ENCODE data around the gene AQP12B.
"Not testable (repeated sequence)": the region's sequence is repeated elsewhere in the genome, so short reads cannot be mapped to it uniquely, and the experiment has no call there.

Gene AQP12B

DNA sequence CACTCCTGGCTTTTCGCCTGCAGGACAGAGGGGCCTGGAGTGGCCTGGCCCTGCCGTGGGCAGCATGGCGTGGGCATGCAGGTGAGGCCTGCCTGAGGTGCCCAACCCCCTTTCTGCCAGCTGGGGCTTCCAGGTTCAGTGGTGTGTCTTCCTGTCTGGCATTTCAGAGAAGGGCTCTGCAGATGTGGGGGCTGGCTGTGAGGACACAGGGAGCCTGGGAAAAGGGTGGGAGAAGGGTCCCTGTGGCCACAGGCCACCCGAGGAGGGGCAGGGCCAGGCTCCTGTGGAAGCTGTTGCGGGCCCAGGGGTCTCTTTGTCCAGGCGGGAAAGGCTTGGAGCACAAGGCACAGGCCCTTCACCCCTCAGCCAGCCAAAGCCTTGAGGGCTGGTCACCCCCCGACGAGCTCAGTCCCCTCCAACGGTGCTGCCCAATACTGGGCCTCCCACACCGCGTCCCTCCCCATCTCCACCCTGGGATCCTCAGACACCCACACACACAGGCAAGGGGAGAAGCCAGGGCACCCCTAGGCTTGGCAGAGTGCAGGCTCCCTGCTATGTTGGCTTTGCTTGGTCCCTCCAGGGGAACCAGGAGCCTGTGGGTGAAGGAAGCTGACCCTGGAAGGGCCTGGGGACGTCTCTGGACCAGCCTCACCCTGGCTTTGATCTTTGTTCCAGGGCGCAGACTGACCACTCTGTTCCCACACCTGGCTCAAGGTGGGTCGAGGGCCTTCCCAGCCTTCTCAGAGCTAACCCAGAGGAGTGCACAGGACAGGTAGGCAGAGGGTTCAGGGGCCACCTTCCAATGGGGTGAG is 5.3 kb upstream of the AQP12B start:
- no peak for DNase-seq
- in situ Hi-C loops (cut with MboI; ENCODE audit: low pct_unique_long_range_greater_than_20kb, low sequenced_read_pairs), result no loop called here

DNA sequence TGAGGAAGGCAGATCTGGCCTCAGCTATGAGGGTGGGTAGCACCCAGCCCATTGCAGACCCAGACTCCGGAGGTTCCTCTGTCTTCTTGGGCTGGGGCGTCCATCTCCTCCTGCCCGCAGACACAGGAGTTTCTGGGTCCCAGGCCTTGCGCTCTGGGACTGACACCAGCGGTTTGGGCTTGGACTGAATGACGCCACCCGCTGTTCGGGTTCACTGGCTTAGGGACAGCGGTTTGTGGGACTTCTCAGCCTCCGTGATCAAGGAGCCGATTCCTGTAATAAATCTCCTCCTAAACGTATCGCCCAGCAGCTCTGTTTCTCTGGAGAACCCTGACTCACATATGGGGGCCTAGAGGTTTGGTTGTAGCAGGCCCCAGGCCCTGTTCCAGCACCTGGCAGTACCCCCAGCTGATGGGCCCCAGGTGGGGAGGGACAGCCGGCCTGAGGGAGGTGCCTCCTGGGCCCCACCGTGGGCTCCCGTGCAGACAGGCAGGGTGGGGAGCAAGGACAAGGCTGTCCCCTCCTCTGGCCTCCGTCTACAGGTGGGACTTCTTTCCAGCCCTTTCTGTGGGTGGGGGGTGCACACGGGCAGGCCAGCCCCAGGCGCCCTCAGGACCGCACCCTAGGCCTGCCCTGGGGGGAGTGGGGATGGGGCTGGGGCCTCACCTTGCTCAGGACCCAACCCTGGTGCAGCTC is 4.5 kb upstream of the AQP12B start:
- in situ Hi-C loops (cut with MboI; ENCODE audit: low pct_unique_long_range_greater_than_20kb, low sequenced_read_pairs), result no loop called here
- no peak for DNase-seq

DNA sequence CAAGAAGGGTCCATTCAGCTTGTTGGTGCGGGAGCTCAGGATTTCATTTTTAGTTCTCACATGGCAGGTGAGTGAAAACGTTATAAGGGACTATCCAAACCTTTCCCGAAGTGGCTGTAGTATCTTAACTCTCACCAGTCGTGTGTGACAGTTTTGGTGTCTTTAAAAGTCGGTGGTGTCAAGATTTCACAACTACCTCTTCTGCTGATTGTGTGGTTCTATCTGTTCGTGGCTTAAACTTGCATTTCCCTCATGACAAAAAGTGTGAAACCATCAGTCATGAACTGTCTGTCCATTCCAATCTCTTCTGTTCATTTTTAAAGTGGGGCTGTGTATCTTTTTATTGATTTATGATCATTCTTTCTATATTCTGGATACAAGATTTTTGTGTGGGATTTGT is 3.8 kb upstream of the AQP12B start:
- in situ Hi-C loops (cut with MboI; ENCODE audit: low pct_unique_long_range_greater_than_20kb, low sequenced_read_pairs), result no loop called here
- DNase-seq, result no peak

DNA sequence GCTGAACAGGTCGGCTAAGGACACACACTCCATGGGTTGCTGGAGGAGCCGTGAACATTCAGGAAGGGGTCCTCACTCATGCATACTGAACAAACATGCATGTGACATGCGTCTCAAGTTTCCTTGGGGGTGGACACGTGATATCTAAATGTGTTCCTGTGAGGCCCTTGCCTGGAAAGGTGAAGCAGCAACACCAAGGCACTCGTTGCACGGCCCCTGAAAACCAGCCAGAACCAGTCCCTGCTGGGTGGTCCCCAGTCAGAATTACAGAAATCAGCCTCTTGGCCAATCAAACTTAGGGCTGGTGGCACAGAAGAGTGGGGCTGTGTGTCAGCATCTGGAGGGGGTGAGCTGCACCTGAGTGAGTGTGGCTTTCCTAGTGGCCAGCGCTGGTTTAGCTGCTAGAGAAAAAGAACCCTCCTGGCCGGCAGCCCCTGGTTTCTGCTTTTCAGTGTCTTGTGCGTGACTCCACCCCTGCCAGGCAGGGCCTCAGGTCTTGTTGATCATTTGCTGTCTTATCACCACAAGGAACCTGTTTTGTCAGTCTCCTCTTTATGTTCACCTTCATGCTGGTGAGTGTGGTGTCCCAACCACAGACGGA is 3.2 kb upstream of the AQP12B start:
- DNase-seq, result peak; percentile 9
- in situ Hi-C loops (cut with MboI; ENCODE audit: low pct_unique_long_range_greater_than_20kb, low sequenced_read_pairs), result no loop called here

DNA sequence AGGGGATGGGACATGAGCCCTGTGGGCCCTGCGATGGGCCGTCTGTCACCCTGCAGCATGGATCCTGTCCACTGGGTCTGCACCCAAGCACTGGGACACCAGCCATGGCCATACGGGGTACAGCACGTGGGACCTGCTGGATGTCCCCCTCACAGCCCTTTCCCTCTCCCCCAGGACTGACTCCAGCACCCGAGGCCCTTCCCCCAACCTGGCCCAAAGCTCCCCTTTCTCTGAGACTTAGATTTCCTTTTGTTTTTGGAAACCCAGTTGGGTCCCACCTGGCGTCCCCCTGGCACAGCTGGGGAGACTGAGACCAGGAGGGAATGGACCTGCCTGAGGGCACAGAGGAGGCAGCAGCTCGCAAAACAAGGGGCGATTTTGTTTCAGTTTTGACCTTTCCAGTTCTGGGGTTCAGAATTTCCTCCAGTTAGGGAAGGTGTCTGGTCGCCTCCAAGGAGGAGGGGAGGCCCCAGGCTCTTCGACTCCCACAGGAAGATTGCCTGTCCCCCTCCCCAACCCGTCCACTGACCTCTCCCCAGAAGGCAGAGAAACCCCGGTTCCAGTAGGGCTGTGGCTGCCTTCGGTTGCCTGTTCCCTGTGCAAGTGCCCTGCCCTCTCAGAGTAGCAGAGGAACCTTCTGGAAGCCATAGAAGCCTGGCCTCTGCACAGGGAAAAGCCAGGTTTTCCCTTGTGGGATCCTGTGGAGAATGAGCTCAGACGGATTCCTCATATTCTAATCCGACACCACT is 1.5 kb upstream of the AQP12B start:
- in situ Hi-C loops (cut with MboI; ENCODE audit: low pct_unique_long_range_greater_than_20kb, low sequenced_read_pairs); DNase-seq: not testable (repeated sequence)

DNA sequence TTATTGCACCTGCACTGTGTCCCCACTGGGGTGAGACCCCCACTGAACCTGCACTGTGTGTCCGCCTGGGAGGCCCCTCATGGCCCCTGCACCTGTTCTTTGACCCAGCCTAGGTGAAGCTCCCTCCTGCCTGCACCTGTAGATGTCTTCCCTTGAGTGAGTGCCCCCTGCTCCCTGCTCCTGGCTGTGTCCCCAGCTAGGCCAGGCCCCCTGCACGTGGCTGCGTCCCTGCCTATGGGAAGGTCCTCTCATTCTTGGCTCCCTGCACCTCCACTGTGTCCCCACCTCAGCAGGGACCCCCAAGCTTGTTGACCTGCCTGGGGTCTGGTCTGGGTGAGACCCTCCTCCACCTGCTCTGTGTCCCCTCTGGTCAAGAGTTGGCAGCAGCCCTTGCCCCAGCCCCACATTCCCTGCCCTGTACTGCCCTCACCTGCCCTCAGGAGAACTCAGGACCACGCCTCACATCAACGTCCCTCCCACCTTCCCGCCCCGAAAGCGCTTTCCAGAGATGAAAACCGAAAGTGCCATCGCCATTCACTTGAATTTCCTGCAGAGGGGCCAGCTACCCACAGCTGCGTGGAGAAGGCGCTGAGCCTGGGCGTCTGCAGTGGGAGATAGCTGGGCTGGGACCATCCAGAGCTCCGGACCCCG is 769 bp upstream of the AQP12B start:
- DNase-seq; in situ Hi-C loops (cut with MboI; ENCODE audit: low pct_unique_long_range_greater_than_20kb, low sequenced_read_pairs): not testable (repeated sequence)

DNA sequence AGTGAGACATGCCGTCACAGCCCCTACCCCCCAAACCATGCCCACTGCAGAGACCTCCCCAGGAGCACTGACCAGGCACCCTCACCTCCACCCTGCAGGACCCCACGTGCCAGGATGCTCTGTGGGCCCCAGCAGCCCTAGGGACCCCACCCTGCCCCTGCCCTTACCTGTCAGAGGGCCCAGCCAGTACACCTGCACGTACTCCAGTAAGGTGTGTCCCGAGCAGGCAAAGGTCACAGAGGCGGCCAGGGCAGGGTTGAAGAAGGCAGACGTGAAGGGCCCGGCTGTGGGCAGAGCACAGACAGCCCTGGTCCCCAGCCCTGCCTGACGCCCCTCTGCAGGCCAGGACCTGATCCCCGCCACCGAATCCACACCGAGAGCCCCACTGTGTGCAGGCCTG is 2.5 kb downstream of the AQP12B start:
- DNase-seq; in situ Hi-C loops (cut with MboI; ENCODE audit: low pct_unique_long_range_greater_than_20kb, low sequenced_read_pairs): not testable (repeated sequence)

- in situ Hi-C loops (cut with MboI; ENCODE audit: low pct_unique_long_range_greater_than_20kb, low sequenced_read_pairs), result not testable (repeated sequence)
Measured at GRCh38 chr2:240678909-240679308, 3.8 kb downstream of the AQP12B start.

GRCh38 chr2:240678043-240678442 is 4.6 kb downstream of the AQP12B start:
- in situ Hi-C loops (cut with MboI; ENCODE audit: low pct_unique_long_range_greater_than_20kb, low sequenced_read_pairs); DNase-seq: not testable (repeated sequence)

More at GRCh38 chr2:240678909-240679308, 3.8 kb downstream of the AQP12B start:
- not testable (repeated sequence) for DNase-seq

DNA sequence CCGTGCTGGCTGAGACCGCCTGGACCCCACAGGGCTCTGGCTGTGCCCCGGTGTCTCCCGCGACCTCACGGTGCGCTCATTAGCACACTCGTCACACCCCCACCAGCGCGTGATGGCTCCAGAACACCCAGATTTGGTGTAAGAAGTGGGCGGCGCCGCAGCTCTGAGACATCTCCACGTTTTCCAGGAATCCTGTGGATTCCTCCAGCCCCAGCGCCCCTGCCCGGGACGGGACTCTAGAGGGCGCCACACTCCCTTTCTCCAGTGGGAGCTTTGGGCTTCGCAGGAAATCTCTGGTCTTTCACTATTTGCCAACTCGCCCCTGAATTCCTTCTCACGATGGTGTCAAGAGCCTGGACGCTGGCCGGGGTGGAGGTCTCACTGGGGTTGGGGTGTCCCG is 7.3 kb downstream of the AQP12B start:
- DNase-seq; in situ Hi-C loops (cut with MboI; ENCODE audit: low pct_unique_long_range_greater_than_20kb, low sequenced_read_pairs): not testable (repeated sequence)

- in situ Hi-C loops (cut with MboI; ENCODE audit: low pct_unique_long_range_greater_than_20kb, low sequenced_read_pairs); DNase-seq: not testable (repeated sequence)
Measured at GRCh38 chr2:240674461-240675184, 8.1 kb downstream of the AQP12B start.

DNA sequence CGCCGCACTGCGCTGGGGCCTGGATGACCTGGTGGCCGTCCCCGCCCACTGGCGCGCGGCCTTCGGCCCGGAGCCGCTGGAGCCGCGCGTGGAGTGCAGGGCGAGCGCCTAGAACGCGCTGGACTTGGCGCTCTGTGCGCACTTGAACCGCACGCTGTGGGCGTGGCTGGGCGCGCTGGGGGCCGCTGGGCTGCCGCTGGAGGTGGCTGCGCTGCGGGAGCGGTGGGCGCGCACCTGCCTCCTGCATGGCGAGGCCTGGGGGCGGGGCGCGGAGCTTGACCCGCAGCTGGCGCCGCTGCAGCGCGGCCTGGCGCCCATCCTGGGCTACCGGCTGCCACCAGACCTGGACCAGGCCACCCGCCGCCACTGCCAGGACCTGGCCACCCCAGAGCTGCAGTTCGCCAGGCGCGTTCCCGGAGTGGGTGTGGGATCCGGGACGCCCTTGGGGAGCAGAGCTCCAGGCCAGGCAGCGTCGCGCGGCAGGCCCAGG is 9.9 kb downstream of the AQP12B start:
- no peak for DNase-seq
- in situ Hi-C loops (cut with MboI; ENCODE audit: low pct_unique_long_range_greater_than_20kb, low sequenced_read_pairs), result no loop called here

DNA sequence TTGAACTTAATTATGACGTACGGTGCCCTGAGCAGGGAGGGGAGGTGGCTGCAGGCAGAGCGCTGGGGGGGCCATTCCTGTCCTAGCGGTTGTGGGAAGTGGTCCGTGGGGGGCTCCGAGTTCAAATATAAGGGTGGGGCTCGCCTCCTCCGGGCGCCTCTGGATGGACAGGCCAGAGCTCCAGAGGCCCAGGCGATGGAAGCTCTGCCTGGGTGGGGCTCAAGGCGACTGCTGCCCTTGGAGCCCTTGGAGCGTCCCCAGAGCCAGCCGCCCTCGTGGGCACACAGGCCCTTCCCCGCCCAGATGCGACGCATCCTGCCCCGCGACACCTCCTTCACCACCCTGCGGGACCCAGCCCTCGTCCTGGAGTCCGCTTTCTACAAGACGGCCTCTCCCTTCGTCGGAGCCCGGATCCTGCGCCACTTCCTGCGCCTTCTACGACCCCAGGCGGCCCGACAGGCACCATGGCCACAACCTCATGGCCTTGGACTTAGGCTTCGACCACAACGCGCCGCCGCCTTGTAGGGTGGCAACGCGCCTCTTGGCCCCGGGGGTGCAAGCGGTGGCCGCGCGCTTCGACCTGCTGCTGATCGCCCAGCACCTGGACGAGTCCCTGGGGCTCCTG is 10.5 kb downstream of the AQP12B start:
- no peak for DNase-seq
- in situ Hi-C loops (cut with MboI; ENCODE audit: low pct_unique_long_range_greater_than_20kb, low sequenced_read_pairs), result no loop called here

DNA sequence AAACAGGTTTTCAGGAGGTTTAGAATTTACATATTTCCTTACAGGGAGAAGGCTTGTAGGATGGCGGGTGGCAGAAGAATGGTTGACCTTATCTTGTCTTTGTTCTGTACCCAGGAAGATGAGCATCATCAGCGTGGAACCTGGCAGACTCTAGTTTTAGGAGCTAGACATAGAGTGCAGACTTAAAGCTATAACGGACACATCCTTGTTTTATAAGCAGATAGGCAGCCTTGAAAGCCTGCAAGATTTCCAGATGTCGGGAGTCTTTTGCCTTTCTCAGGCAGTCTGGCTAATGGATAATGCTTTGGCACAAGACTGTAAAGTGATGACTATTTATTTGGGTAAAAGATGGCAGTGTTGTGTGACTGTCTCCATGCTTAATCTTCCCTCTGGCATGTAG is 11.7 kb downstream of the AQP12B start:
- DNase-seq, result no peak
- in situ Hi-C loops (cut with MboI; ENCODE audit: low pct_unique_long_range_greater_than_20kb, low sequenced_read_pairs), result no loop called here

- in situ Hi-C loops (cut with MboI; ENCODE audit: low pct_unique_long_range_greater_than_20kb, low sequenced_read_pairs), result no loop called here
- no peak for DNase-seq
Measured at GRCh38 chr2:240670402-240670801, 12.3 kb downstream of the AQP12B start.

- no peak for DNase-seq
- in situ Hi-C loops (cut with MboI; ENCODE audit: low pct_unique_long_range_greater_than_20kb, low sequenced_read_pairs), result no loop called here
Measured at GRCh38 chr2:240664622-240665021, 18.1 kb downstream of the AQP12B start.

GRCh38 chr2:240663546-240664190 is 19.0 kb downstream of the AQP12B start:
- DNase-seq, result no peak
- in situ Hi-C loops (cut with MboI; ENCODE audit: low pct_unique_long_range_greater_than_20kb, low sequenced_read_pairs), result no loop called here
